ENCODE results near the gene SKI. TPM values are rescaled to one million over a fixed set of nuclear protein-coding genes. Genes with fewer than 3 reads are reported as not detected.

SKI gene
- total and polyA plus RNA-seq, 8 donors = 55.8 to 89.0 (median 73.9) TPM

- Histone ChIP-seq H3K36me3 (no peaks in the 10 kb centered on the region), H3K27me3 (no peaks in the 10 kb centered on the region), H3K9me3 (no peaks in the 10 kb centered on the region), H3K4me3 (no peak overlapping the region), H3K27ac (no peak overlapping the region), H3K4me1 (peaks cover 29 to 33% of the 10 kb centered on the region in 2 donors)
- no peak for TF ChIP-seq CTCF (IDR thresholded peaks at IDR 0.05)
- intact Hi-C loops (cut with DNase I) = no loop called here
- ATAC-seq = no peak
- no peak for DNase-seq
Measured at GRCh38 chr1:2216767-2217058, 11.4 kb upstream of the SKI start.

- H3K4me1 ChIP-seq = peaks cover 0 to 8% of the 10 kb centered on the region in 2 donors
- TF ChIP-seq CTCF (IDR thresholded peaks at IDR 0.05) = no peak
- DNase-seq (no peak), ATAC-seq (no peak)
- no peaks in the 10 kb centered on the region for H3K36me3 ChIP-seq
- no peak overlapping the region for H3K27ac ChIP-seq
- H3K27me3 ChIP-seq = peaks cover 0 to 2% of the 10 kb centered on the region in 2 donors
- intact Hi-C loops (cut with DNase I) = no loop called here
- no peaks in the 10 kb centered on the region for H3K9me3 ChIP-seq
- H3K4me3 ChIP-seq = no peak overlapping the region
Measured at GRCh38 chr1:2221271-2221670, 6.8 kb upstream of the SKI start.

GRCh38 chr1:2224170-2224584, 3.9 kb upstream of the SKI start:
- H3K9me3 ChIP-seq = no peaks in the 10 kb centered on the region
- H3K36me3 ChIP-seq = no peaks in the 10 kb centered on the region
- ATAC-seq (no peak), DNase-seq (no peak)
- no peak overlapping the region for H3K4me3 ChIP-seq
- peaks cover 5 to 15% of the 10 kb centered on the region in 2 donors for H3K4me1 ChIP-seq
- H3K27me3 ChIP-seq = peaks cover 0 to 9% of the 10 kb centered on the region in 2 donors
- intact Hi-C loops (cut with DNase I) = no loop called here
- TF ChIP-seq CTCF (IDR thresholded peaks at IDR 0.05) = no peak
- no peak overlapping the region for H3K27ac ChIP-seq

- no peak for TF ChIP-seq CTCF (IDR thresholded peaks at IDR 0.05)
- Histone ChIP-seq H3K27me3 (peaks cover 0 to 9% of the 10 kb centered on the region in 2 donors), H3K9me3 (no peaks in the 10 kb centered on the region), H3K36me3 (no peaks in the 10 kb centered on the region), H3K27ac (no peak overlapping the region), H3K4me1 (peaks cover 5 to 20% of the 10 kb centered on the region in 2 donors), H3K4me3 (no peak overlapping the region)
- ATAC-seq (no peak), DNase-seq (peak in 1 of 4 donors; percentile 73)
- intact Hi-C loops (cut with DNase I) = no loop called here
Measured at GRCh38 chr1:2224631-2225428, 3.3 kb upstream of the SKI start.

- Histone ChIP-seq H3K27ac (peak overlapping the region; percentile 95 to 98), H3K36me3 (no peaks in the 10 kb centered on the region), H3K27me3 (peaks cover 0 to 9% of the 10 kb centered on the region in 2 donors), H3K4me1 (peaks cover 5 to 39% of the 10 kb centered on the region in 2 donors), H3K9me3 (no peaks in the 10 kb centered on the region), H3K4me3 (peak overlapping the region; percentile 46 to 51)
- TF ChIP-seq CTCF (IDR thresholded peaks at IDR 0.05) = no peak
- intact Hi-C loops (cut with DNase I) = no loop called here
- DNase-seq = peak in 1 of 4 donors; percentile 86
- ATAC-seq = no peak
Measured at GRCh38 chr1:2226525-2227345, 1.4 kb upstream of the SKI start.
